ENCODE results near the gene PLA2G6. TPM values are rescaled to one million over a fixed set of nuclear protein-coding genes. Genes with fewer than 3 reads are reported as not detected.
"Not testable (repeated sequence)": the region's sequence is repeated elsewhere in the genome, so short reads cannot be mapped to it uniquely, and the experiment has no call there.

Gene PLA2G6
- total RNA-seq, 1 donor from 2014 or later: 17.0 TPM

- intact Hi-C loops (cut with micrococcal nuclease): no loop called here
- no peak for ATAC-seq
- DNase-seq: no peak
Observed at GRCh38 chr22:38080474-38080849, 101.2 kb downstream of the PLA2G6 start.

GRCh38 chr22:38079804-38080203 is 101.8 kb downstream of the PLA2G6 start:
- intact Hi-C loops (cut with micrococcal nuclease): no loop called here
- DNase-seq: peak; percentile 7

GRCh38 chr22:38079208-38079607 is 102.4 kb downstream of the PLA2G6 start:
- ATAC-seq; intact Hi-C loops (cut with micrococcal nuclease): not testable (repeated sequence)
- peak; percentile 3 for DNase-seq

More at GRCh38 chr22:38079804-38080203, 101.8 kb downstream of the PLA2G6 start:
- ATAC-seq: no peak

- peak; percentile 16 for DNase-seq
Observed at GRCh38 chr22:38078046-38078840, 103.4 kb downstream of the PLA2G6 start.

GRCh38 chr22:38077595-38077994 is 104.0 kb downstream of the PLA2G6 start:
- DNase-seq: no peak
- ATAC-seq: no peak
- intact Hi-C loops (cut with micrococcal nuclease): no loop called here

More at GRCh38 chr22:38078046-38078840, 103.4 kb downstream of the PLA2G6 start:
- intact Hi-C loops (cut with micrococcal nuclease): no loop called here
- ATAC-seq: no peak

- no peak for DNase-seq
- intact Hi-C loops (cut with micrococcal nuclease): no loop called here
- no peak for ATAC-seq
Observed at GRCh38 chr22:38077096-38077495, 104.5 kb downstream of the PLA2G6 start.

- ATAC-seq: no peak
Observed at GRCh38 chr22:38075961-38076360, 105.7 kb downstream of the PLA2G6 start.

GRCh38 chr22:38075105-38075825 is 106.4 kb downstream of the PLA2G6 start:
- DNase-seq (no peak), ATAC-seq (no peak)
- intact Hi-C loops (cut with micrococcal nuclease): no loop called here

More at GRCh38 chr22:38075961-38076360, 105.7 kb downstream of the PLA2G6 start:
- no peak for DNase-seq
- intact Hi-C loops (cut with micrococcal nuclease): no loop called here

- peak; percentile 56 for DNase-seq
- intact Hi-C loops (cut with micrococcal nuclease): no loop called here
- ATAC-seq: no peak
Observed at GRCh38 chr22:38074181-38075104, 107.2 kb downstream of the PLA2G6 start.

- intact Hi-C loops (cut with micrococcal nuclease): no loop called here
- ATAC-seq (no peak), DNase-seq (no peak)
Observed at GRCh38 chr22:38073150-38074130, 108.2 kb downstream of the PLA2G6 start.

GRCh38 chr22:38072322-38073149 is 109.1 kb downstream of the PLA2G6 start:
- intact Hi-C loops (cut with micrococcal nuclease): no loop called here
- no peak for ATAC-seq
- DNase-seq: no peak

- intact Hi-C loops (cut with micrococcal nuclease): no loop called here
- ATAC-seq: no peak
- DNase-seq: no peak
Observed at GRCh38 chr22:38071421-38072321, 110.0 kb downstream of the PLA2G6 start.

- DNase-seq (no peak), ATAC-seq (no peak)
- intact Hi-C loops (cut with micrococcal nuclease): no loop called here
Observed at GRCh38 chr22:38070250-38070921, 111.2 kb downstream of the PLA2G6 start.

- ATAC-seq (peak; percentile 91), DNase-seq (peak; percentile 90)
- intact Hi-C loops (cut with micrococcal nuclease): no loop called here
Observed at GRCh38 chr22:38069372-38070249, 112.0 kb downstream of the PLA2G6 start.

Measured in left ventricle myocardium superior (tissue), 1 donor.